GM12865 (cell line): ENCODE data around the gene PRUNE2.

ENCODE experiments used
- DNase-seq: peaks from one replicate; pipeline ENCODE4 v3.0.0; 2010; ENCODE audit warnings: low read depth
- H3K4me3 ChIP-seq: 2 replicates; pipeline ENCODE4 v1.5.1; 2011; ENCODE audit warnings: mild to moderate bottlenecking, low read depth, low read length, control low read depth
- CTCF ChIP-seq: IDR thresholded peaks from 2 replicates; pipeline ENCODE4 v1.5.1; 2011; ENCODE audit warnings: low read length, control low read depth, low read depth, inconsistent platforms; ENCODE audit not compliant: insufficient read depth; ENCODE audit errors: missing control alignments

The PRUNE2 gene

DNA sequence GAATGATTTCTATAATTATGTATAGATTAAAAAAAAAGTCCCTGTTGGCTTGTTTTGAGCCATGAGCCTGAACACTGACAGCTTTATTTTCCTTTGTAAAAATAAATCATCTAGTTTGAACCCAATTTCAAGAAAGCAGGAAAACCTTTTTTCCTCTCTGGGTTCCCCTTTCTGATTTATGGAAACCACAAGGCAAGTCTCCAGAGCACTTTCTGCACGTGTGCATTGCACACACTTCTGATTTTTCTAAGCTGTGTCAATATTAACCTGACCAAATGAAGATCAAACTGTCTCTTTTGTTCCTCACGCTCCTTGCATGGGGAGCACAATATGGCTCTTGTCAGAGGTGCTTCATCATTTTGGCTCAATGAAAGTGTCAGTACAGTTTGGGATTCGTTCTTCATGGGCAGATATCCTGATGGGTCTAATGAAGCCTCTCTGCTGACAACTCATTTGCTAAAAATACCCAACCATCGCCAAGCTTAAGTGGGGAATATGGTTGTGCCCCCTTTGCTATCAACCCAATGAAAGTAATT lies 180.8 kb downstream of the PRUNE2 start:
- no peak for TF ChIP-seq CTCF
- H3K4me3 ChIP-seq: no peak overlapping the region
- no peak for DNase-seq

DNA sequence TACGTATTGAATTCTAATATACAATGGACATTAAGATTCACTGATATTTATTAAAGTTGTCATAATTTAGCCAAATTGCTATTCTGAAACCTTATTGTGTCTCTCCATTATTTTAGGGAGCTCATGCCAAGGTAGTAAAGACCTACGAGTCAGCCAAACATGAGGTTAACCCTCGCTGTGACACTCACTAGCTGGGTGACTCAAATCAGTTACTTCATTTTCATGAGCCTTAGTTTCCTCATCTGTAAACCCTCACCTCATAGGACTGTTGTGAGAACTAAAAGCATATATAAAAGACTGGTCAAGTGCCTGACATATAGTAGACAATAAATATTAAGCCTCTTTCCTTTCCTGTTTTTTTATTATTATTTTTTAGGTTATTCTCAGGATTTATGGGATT lies 185.7 kb downstream of the PRUNE2 start:
- no peak for TF ChIP-seq CTCF
- DNase-seq: no peak
- no peak overlapping the region for H3K4me3 ChIP-seq

- no peak for DNase-seq
- no peak overlapping the region for H3K4me3 ChIP-seq
- TF ChIP-seq CTCF: no peak
Observed at GRCh38 chr9:76718166-76718565, 187.7 kb downstream of the PRUNE2 start.

DNA sequence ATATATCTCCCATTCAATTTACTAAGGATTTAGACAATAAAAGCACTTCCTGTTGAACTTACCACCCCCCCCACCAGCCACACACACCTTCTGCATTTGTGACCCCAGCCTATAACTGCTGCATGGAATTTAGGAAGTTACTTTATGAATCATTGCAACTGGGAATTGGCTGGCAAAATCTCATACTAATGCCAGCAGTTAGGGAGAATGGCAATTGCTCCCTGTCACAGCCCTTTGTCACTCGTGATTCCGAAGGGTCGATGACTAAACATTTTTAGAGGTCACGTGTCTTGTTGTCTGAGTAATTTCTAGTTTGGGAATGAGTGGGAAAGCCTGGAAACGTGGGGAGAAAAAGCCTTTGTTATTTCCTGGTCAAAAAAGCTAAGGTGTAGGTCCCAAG lies 188.3 kb downstream of the PRUNE2 start:
- no peak for TF ChIP-seq CTCF
- H3K4me3 ChIP-seq: no peak overlapping the region
- no peak for DNase-seq

DNA sequence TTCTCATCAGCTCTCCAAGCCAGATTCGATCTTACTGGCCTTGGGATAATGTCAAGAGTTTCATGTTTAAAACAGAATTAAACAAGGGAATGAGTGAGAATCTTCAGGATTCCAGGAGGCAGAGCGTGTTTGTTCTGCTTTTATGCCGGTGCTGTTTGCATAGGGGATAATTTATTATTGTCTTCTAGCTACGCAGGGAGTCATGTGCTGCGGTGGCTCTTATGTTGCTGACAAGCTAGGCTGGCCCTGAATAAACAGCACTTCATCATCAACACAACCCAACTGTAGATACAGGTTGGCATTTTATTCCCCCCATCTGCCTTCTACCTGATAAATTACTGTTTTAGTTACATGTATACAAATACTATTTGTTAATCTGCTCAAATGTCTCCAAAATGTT lies 188.7 kb downstream of the PRUNE2 start:
- TF ChIP-seq CTCF: no peak
- DNase-seq: no peak
- H3K4me3 ChIP-seq: no peak overlapping the region

- no peak overlapping the region for H3K4me3 ChIP-seq
- TF ChIP-seq CTCF: no peak
- no peak for DNase-seq
Observed at GRCh38 chr9:76716085-76716672, 189.7 kb downstream of the PRUNE2 start.

GRCh38 chr9:76713381-76713780 lies 192.5 kb downstream of the PRUNE2 start:
- no peak overlapping the region for H3K4me3 ChIP-seq
- DNase-seq: no peak
- no peak for TF ChIP-seq CTCF
